HT1080 (cell line): ENCODE data around the gene PARP8. TPM values are rescaled to one million over a fixed set of nuclear protein-coding genes. Genes with fewer than 3 reads are reported as not detected.

Experiments
- DNase-seq: peaks from one replicate; pipeline ENCODE4 v3.0.0-alpha.2; 2015; ENCODE audit warnings: low read depth
- total RNA-seq: library from RNA; depleted of rRNA; stranded (reverse); fragments of >200 nt; shearing (Covaris generic); gene quantifications from 2 replicates; pipeline ENCODE4 v1.2.3, GENCODE V29; 2014; rRNA removed

The PARP8 gene
- total RNA-seq, 1 experiment from 2014 or later = 10.8 TPM

DNA sequence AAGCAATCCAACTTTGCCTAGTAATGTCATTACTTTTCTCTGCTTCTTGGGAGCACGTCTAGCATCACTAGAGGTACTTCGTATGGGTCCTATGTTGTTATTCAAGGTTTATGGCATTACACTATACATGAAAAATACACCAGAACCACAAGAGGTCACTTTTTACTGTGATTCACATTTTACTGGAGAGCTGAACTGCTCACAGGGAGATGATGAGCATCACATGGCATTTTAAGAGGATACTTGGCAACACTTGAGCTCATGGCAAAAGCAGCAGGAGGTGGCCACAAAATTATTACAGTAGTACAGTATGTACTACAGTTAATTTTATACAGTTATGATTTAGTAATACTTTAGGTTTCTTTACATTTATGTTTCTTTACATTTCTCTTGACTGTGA, 223.4 kb downstream of the PARP8 start:
- peak; percentile 16 for DNase-seq

Other genes with a start within 250 kb of the PARP8 start
- 14.2 and 18.5 TPM in 2 replicates for gene EMB, start 225.3 kb upstream of the PARP8 start, total RNA-seq